Hypothalamus (tissue), 51 donors: ENCODE measurements around the gene CHST7.
"Not testable (repeated sequence)": the region's sequence is repeated elsewhere in the genome, so short reads cannot be mapped to it uniquely, and the experiment has no call there.

Source experiments
- DNase-seq, 51 donors: peaks; one replicate each; lab custom pipeline; 2025; lab: John Stamatoyannopoulos, UW

CHST7 gene

GRCh38 chrX:46573331-46573891, at the start of gene CHST7:
TSS of gene CHST7 (plus strand) at chrX:46573765. CDS start at chrX:46573932, 167 bp downstream.
- peak in 46 of 51 donors; percentile 1 to 67 (median 27) for DNase-seq

GRCh38 chrX:46528640-46529039, 44.9 kb upstream of the CHST7 start:
- not testable (repeated sequence) for DNase-seq

- not testable (repeated sequence) for DNase-seq
These were observed 43.7 kb upstream of the CHST7 start for GRCh38 chrX:46529740-46530403.

- not testable (repeated sequence) for DNase-seq
These were observed 43.1 kb upstream of the CHST7 start for GRCh38 chrX:46530404-46530908.

- DNase-seq: no peak
These were observed 42.1 kb upstream of the CHST7 start for GRCh38 chrX:46531442-46531841.

GRCh38 chrX:46543441-46543840, 30.1 kb upstream of the CHST7 start:
- DNase-seq: no peak

- peak in 1 of 51 donors; percentile 32 for DNase-seq
These were observed 29.0 kb upstream of the CHST7 start for GRCh38 chrX:46544527-46544926.

GRCh38 chrX:46545111-46546005, 28.2 kb upstream of the CHST7 start, which contains the start of gene ZNF674:
TSS of gene ZNF674 (minus strand) at chrX:46545421. CDS start at chrX:46542087, 3,334 bp downstream.
- peak; percentile 6 to 89 (median 76) for DNase-seq

GRCh38 chrX:46547857-46548256, 25.7 kb upstream of the CHST7 start:
- DNase-seq: no peak

GRCh38 chrX:46549914-46550313, 23.7 kb upstream of the CHST7 start:
- no peak for DNase-seq

- DNase-seq: no peak
These were observed 22.0 kb upstream of the CHST7 start for GRCh38 chrX:46551494-46552128.

- no peak for DNase-seq
These were observed 19.6 kb upstream of the CHST7 start for GRCh38 chrX:46553935-46554334.

- DNase-seq: no peak
These were observed 18.6 kb upstream of the CHST7 start for GRCh38 chrX:46554942-46555341.

- no peak for DNase-seq
These were observed 14.5 kb upstream of the CHST7 start for GRCh38 chrX:46559062-46559461.

- peak in 10 of 51 donors; percentile 1 to 44 (median 1) for DNase-seq
These were observed 11.5 kb upstream of the CHST7 start for GRCh38 chrX:46561824-46562657.

- DNase-seq: no peak
These were observed 6.2 kb upstream of the CHST7 start for GRCh38 chrX:46567388-46567787.

GRCh38 chrX:46569621-46570020, 3.9 kb upstream of the CHST7 start:
- no peak for DNase-seq

- DNase-seq: no peak
These were observed 1.9 kb upstream of the CHST7 start for GRCh38 chrX:46571423-46572339.
